Spleen (tissue), 11 donors: ENCODE data around the gene RAB23. TPM values are rescaled to one million over a fixed set of nuclear protein-coding genes. Genes with fewer than 3 reads are reported as not detected.

Source experiments
- DNase-seq: peaks from one replicate; pipeline ENCODE4 v3.0.0-alpha.2; 2020
- H3K27ac ChIP-seq, 8 donors: fragments of 200-600 bp; sonication (generic) in 7 of 8; 1 replicate in 4 of 8; 2 replicates in 4 of 8; pipeline versions ENCODE4 v1.5.0 to v1.8.0; 2016 to 2021; ENCODE audit warnings: inconsistent platforms in 4 of 8, mild to moderate bottlenecking in 4 of 8, moderate library complexity in 1 of 8
- H3K27me3 ChIP-seq, 7 donors: fragments of 200-600 bp; sonication (generic) in 6 of 7; replicated peaks in 1 of 7; 1 replicate in 4 of 7; 2 replicates in 3 of 7; pipeline versions ENCODE4 v1.5.0 to v1.8.0; 2016 to 2021; ENCODE audit warnings: inconsistent platforms in 3 of 7, mild to moderate bottlenecking in 1 of 7
- H3K36me3 ChIP-seq, 6 donors: fragments of 200-600 bp; sonication (generic) in 5 of 6; 1 replicate in 4 of 6; 2 replicates in 2 of 6; pipeline versions ENCODE4 v1.5.0 to v1.8.0; 2016 to 2021; ENCODE audit warnings: inconsistent platforms in 2 of 6
- H3K4me1 ChIP-seq, 6 donors: fragments of 200-600 bp; sonication (generic) in 5 of 6; 1 replicate in 3 of 6; 2 replicates in 3 of 6; pipeline versions ENCODE4 v1.5.0 to v1.8.0; 2016 to 2021; ENCODE audit warnings: inconsistent platforms in 3 of 6
- H3K4me3 ChIP-seq, 8 donors: fragments of 200-600 bp; sonication (generic) in 7 of 8; 1 replicate in 4 of 8; 2 replicates in 4 of 8; pipeline versions ENCODE4 v1.5.0 to v1.8.0; 2016 to 2021; ENCODE audit warnings: inconsistent platforms in 4 of 8, mild to moderate bottlenecking in 4 of 8, moderate library complexity in 2 of 8
- H3K9me3 ChIP-seq, 8 donors: fragments of 200-600 bp; sonication (generic) in 7 of 8; 1 replicate in 4 of 8; 2 replicates in 4 of 8; pipeline versions ENCODE4 v1.5.0 to v1.8.0; 2016 to 2021; ENCODE audit warnings: inconsistent platforms in 4 of 8
- POLR2A ChIP-seq, 3 donors: fragments of 450-650 bp; IDR thresholded peaks; one replicate each; pipeline ENCODE4 v1.5.1; 2017; ENCODE audit warnings: antibody characterized with exemption in 3 of 3, mild to moderate bottlenecking in 1 of 3
- POLR2AphosphoS5 ChIP-seq, 3 donors: sonication (generic); formaldehyde crosslinking; IDR thresholded peaks; one replicate each; pipeline ENCODE4 v1.5.1; 2017; ENCODE audit warnings: antibody characterized with exemption in 3 of 3
- WGBS, 5 donors: extraction: QIAGEN DNeasy Blood & Tissue Kit in 3 of 5; methylation state at CpG; one replicate each; pipeline versions ENCODE4 v1.1.5 to v1.1.7; 2013 to 2018; 5-methylcytosine and 5-hydroxymethylcytosine counted together
- intact Hi-C: fragments of 100-400 bp; cut with DNase I; formaldehyde crosslinking; loops from one replicate; pipeline ENCODE4 v1.15.0; 2023; ENCODE audit warnings: low total_unique reads
- polyA plus RNA-seq, 3 donors: library from polyadenylated mRNA; stranded (reverse); fragments of 200-250 nt; gene quantifications; one replicate each; pipeline ENCODE4 v1.2.1, GENCODE V29; 2013
- total RNA-seq, 7 donors: library from RNA; depleted of rRNA in 3 of 7; stranded (reverse); fragments of >200 nt in 3 of 7; fragmentation: NEBNext Ultra II Directional in 4 of 7; extraction: Animal tissue kit (Norgen Biotek cat#: 25700) in 4 of 7; gene quantifications; one replicate each; pipeline versions ENCODE4 v1.1.0 to v1.2.1, GENCODE V29; 2016 to 2021
- TF ChIP-seq, protein P1 (sequence below), 11 experiments: fragments of 200-600 bp in 7 of 11; fragments of 450-650 bp in 4 of 11; sonication (generic) in 4 of 11; IDR thresholded peaks in 8 of 11; conservative IDR thresholded peaks in 3 of 11; 1 replicate in 7 of 11; 2 replicates in 4 of 11; pipeline versions ENCODE4 v1.4.0 to v1.8.0; 2016 to 2021; ENCODE audit warnings: antibody characterized with exemption in 11 of 11, inconsistent platforms in 4 of 11, mild to moderate bottlenecking in 1 of 11
- donor health status: healthy with polysubstance abuse.
- donor health status: DM: no; HTN: no; CAD: no; lungs with moderate emphysema.
- donor health status: DM: no; HTN: no; CAD: no.
- donor health status: Bipolar disorder and iron deficiency.
- donor health status: healthy.
- donor health status: DM: no; HTN: no; CAD: no.
- donor health status: DM: yes; HTN: yes; CAD: no.

The RAB23 gene
- total and polyA plus RNA-seq, 10 donors, result 0.89 to 3.9 (median 2.1) TPM

DNA sequence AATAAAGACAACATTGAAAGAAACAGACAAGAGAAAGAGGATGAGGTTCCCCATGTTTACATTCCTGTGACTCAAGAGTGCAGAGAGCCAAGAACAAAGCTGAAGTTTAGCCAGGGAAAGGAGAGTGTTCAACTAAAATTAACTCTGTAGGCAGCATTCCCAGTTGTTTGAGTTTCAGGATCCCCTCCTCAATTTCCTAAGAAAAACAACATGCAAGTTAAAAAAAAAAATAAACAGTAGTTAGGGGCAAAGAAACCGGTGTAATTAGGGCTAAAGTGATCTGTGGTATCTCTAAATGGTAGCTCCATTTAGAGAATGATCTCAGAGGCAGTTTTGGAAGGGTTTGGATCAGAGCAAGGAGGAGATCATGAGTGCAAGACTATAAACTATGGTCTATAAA is 30.9 kb upstream of the RAB23 start:
- no peaks in the 10 kb centered on the region for H3K9me3 ChIP-seq
- no peaks in the 10 kb centered on the region for H3K4me1 ChIP-seq
- 49 to 57% (median 55%) methylated on average over 1 of the region's 1 CpG for WGBS, 5 donors
- no peak for TF ChIP-seq POLR2AphosphoS5 (IDR thresholded peaks at IDR 0.05)
- no peak for TF ChIP-seq POLR2A (IDR thresholded peaks at IDR 0.05)
- TF ChIP-seq, protein P1, sequence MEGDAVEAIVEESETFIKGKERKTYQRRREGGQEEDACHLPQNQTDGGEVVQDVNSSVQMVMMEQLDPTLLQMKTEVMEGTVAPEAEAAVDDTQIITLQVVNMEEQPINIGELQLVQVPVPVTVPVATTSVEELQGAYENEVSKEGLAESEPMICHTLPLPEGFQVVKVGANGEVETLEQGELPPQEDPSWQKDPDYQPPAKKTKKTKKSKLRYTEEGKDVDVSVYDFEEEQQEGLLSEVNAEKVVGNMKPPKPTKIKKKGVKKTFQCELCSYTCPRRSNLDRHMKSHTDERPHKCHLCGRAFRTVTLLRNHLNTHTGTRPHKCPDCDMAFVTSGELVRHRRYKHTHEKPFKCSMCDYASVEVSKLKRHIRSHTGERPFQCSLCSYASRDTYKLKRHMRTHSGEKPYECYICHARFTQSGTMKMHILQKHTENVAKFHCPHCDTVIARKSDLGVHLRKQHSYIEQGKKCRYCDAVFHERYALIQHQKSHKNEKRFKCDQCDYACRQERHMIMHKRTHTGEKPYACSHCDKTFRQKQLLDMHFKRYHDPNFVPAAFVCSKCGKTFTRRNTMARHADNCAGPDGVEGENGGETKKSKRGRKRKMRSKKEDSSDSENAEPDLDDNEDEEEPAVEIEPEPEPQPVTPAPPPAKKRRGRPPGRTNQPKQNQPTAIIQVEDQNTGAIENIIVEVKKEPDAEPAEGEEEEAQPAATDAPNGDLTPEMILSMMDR (IDR thresholded peaks at IDR 0.05 in 8 of 11, conservative IDR thresholded peaks at IDR 0.05 in 3 of 11), result no peak
- H3K27me3 ChIP-seq, result no peaks in the 10 kb centered on the region
- H3K36me3 ChIP-seq, result no peaks in the 10 kb centered on the region
- intact Hi-C loops, result no loop called here
- no peak overlapping the region for H3K4me3 ChIP-seq
- no peak for DNase-seq
- H3K27ac ChIP-seq, result no peak overlapping the region

DNA sequence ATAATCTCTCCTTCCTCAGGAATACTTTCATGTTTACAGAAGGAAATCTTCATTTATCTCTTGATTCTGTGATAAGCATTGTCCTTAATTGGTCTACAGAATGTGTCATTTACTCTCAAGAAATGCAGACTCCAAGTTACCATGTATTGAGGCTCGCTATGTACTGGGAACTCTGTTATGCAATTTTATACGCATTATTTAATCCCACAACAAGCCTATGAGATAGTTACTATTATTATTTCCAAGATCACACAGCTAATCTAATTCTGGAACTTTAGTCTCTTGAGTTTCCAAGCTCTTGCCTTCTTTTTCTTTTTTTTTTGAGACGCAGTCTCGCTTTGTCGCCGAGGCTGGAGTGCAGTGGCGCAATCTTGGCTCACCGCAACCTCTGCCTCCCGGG is 30.0 kb upstream of the RAB23 start:
- Histone ChIP-seq H3K4me3 (no peak overlapping the region), H3K27me3 (no peaks in the 10 kb centered on the region), H3K4me1 (no peaks in the 10 kb centered on the region), H3K36me3 (no peaks in the 10 kb centered on the region), H3K9me3 (no peaks in the 10 kb centered on the region), H3K27ac (no peak overlapping the region)
- 93 to 97% (median 96%) methylated on average over 9 of the region's 9 CpGs for WGBS, 5 donors
- no peak for DNase-seq
- intact Hi-C loops, result no loop called here
- TF ChIP-seq, protein P1 (IDR thresholded peaks at IDR 0.05 in 8 of 11, conservative IDR thresholded peaks at IDR 0.05 in 3 of 11), result no peak
- TF ChIP-seq POLR2A (IDR thresholded peaks at IDR 0.05) (no peak), POLR2AphosphoS5 (IDR thresholded peaks at IDR 0.05) (no peak)

DNA sequence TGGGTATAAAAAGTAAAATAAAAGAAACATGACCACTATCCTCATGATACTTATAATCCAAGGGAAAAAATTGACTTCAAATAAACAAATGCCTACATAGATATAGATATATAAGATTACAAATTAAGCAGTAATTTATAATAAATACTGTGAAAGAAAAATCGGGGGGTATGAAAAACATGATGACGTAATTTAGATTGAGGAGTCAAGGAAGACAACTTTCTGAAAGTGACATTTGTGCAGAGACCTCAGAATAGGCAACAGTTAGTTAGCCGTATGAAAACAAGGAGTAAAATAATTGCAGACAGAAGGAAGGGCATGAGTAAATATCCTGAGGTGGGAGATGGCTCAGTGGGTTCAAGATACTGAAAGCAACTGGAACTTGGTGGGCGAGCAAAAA is 28.2 kb upstream of the RAB23 start:
- WGBS, 5 donors, result 83 to 95% (median 91%) methylated on average over 4 of the region's 4 CpGs

DNA sequence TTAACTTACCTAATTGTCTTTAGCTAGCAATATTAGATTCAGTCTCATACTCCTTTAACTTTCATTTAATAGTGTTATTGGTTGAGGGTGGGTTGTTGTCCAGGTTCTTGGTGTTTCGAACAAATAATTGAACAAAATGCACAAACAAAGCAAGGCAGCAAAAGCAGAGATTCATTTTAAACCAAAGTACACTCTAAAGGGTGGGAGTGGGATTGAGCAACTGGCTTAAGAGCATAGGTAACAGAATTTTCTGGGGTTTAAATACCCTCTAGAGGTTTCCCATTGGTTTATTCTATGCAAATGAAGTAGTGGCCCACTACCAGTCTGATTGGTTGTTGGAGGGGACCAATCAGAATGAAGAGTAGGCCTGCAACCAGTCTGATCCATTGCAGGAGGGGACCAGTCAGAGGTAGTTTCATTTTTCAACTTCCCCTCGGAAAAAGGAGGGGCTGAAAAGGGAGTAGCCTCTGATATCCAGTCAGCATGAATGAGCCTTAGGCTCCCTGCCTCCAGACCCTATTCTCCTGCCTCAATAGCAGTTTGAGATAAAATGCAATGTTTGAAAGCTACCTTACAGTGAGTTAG is 26.3 kb upstream of the RAB23 start:
- TF ChIP-seq POLR2A (IDR thresholded peaks at IDR 0.05), result no peak
- TF ChIP-seq, protein P1 (IDR thresholded peaks at IDR 0.05 in 8 of 11, conservative IDR thresholded peaks at IDR 0.05 in 3 of 11), result no peak
- Histone ChIP-seq H3K27me3 (no peaks in the 10 kb centered on the region), H3K4me1 (no peaks in the 10 kb centered on the region), H3K9me3 (no peaks in the 10 kb centered on the region), H3K27ac (no peak overlapping the region), H3K36me3 (no peaks in the 10 kb centered on the region), H3K4me3 (no peak overlapping the region)
- intact Hi-C loops, result no loop called here
- WGBS, 5 donors, result 83 to 93% (median 86%) methylated on average over 2 of the region's 2 CpGs
- DNase-seq, result no peak

More for the DNA sequence above, 28.2 kb upstream of the RAB23 start:
- TF ChIP-seq, protein P1 (IDR thresholded peaks at IDR 0.05 in 8 of 11, conservative IDR thresholded peaks at IDR 0.05 in 3 of 11), result no peak
- Histone ChIP-seq H3K9me3 (no peaks in the 10 kb centered on the region), H3K4me1 (no peaks in the 10 kb centered on the region), H3K27ac (no peak overlapping the region), H3K36me3 (no peaks in the 10 kb centered on the region), H3K4me3 (no peak overlapping the region), H3K27me3 (no peaks in the 10 kb centered on the region)
- DNase-seq, result no peak
- intact Hi-C loops, result no loop called here
